ENCODE measurements around the gene TUBD1. TPM values are rescaled to one million over a fixed set of nuclear protein-coding genes. Genes with fewer than 3 reads are reported as not detected.

The TUBD1 gene
- total RNA-seq, 1 experiment from 2014 or later, result 12.5 TPM

DNA sequence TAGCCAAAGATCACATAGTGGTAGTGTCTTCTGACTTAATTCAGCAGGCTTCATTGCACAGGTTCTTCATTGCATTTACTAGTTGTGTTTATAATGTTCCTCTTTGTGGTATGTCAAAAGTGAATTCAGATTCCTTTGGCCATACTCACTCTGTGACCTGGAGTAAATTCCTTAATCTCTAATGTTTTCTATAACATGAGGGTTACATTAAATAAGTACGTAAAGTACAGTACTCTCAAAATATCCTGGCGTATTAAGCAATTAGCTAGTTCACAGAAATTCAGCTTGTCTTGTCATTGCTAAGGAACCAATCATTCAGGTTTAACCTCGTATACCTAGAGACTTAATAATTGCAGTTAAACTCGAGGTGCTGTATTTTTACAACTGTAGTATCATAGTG lies 4.3 kb upstream of the TUBD1 start:
- in situ Hi-C loops (cut with HindIII; ENCODE audit: low pct_unique_long_range_greater_than_20kb, low sequenced_read_pairs) (no loop called here), intact Hi-C loops (cut with micrococcal nuclease; ENCODE audit: unreplicated experiment) (no loop called here)
- peaks cover 13% of the 10 kb centered on the region for H3K36me3 ChIP-seq (ENCODE audit: control insufficient read depth, insufficient read depth, low read length)
- H3K4me3 ChIP-seq (ENCODE audit: low read depth in 2 of 2, low read length in 2 of 2), result no peak overlapping the region
- H3K27ac ChIP-seq (ENCODE audit: low read length), result 0 out of 2 replicates have a peak overlapping the region, but pooled peaks have one; percentile 20
- DNase-seq (ENCODE audit: low read depth, low spot score) (no peak), ATAC-seq (no peak)
- no peaks in the 10 kb centered on the region for H3K9me3 ChIP-seq (ENCODE audit: control insufficient read depth, insufficient read depth, low read depth, low read length)
- H3K27me3 ChIP-seq (ENCODE audit: control insufficient read depth, insufficient read depth, low read length), result no peaks in the 10 kb centered on the region
- BruUV-seq (replicated peaks), result TSS peak; percentile 33
- ChIA-PET CTCF (no interaction called here), POLR2A (no interaction called here)
- H3K4me1 ChIP-seq (ENCODE audit: control insufficient read depth, insufficient read depth, low read length), result peaks cover 5% of the 10 kb centered on the region
- TF ChIP-seq, protein P1, sequence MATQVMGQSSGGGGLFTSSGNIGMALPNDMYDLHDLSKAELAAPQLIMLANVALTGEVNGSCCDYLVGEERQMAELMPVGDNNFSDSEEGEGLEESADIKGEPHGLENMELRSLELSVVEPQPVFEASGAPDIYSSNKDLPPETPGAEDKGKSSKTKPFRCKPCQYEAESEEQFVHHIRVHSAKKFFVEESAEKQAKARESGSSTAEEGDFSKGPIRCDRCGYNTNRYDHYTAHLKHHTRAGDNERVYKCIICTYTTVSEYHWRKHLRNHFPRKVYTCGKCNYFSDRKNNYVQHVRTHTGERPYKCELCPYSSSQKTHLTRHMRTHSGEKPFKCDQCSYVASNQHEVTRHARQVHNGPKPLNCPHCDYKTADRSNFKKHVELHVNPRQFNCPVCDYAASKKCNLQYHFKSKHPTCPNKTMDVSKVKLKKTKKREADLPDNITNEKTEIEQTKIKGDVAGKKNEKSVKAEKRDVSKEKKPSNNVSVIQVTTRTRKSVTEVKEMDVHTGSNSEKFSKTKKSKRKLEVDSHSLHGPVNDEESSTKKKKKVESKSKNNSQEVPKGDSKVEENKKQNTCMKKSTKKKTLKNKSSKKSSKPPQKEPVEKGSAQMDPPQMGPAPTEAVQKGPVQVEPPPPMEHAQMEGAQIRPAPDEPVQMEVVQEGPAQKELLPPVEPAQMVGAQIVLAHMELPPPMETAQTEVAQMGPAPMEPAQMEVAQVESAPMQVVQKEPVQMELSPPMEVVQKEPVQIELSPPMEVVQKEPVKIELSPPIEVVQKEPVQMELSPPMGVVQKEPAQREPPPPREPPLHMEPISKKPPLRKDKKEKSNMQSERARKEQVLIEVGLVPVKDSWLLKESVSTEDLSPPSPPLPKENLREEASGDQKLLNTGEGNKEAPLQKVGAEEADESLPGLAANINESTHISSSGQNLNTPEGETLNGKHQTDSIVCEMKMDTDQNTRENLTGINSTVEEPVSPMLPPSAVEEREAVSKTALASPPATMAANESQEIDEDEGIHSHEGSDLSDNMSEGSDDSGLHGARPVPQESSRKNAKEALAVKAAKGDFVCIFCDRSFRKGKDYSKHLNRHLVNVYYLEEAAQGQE (IDR thresholded peaks at IDR 0.05; ENCODE audit: insufficient read depth in 1 of 2, low read depth in 2 of 2, low read length in 1 of 2), result no peak
- TF ChIP-seq, protein P2, sequence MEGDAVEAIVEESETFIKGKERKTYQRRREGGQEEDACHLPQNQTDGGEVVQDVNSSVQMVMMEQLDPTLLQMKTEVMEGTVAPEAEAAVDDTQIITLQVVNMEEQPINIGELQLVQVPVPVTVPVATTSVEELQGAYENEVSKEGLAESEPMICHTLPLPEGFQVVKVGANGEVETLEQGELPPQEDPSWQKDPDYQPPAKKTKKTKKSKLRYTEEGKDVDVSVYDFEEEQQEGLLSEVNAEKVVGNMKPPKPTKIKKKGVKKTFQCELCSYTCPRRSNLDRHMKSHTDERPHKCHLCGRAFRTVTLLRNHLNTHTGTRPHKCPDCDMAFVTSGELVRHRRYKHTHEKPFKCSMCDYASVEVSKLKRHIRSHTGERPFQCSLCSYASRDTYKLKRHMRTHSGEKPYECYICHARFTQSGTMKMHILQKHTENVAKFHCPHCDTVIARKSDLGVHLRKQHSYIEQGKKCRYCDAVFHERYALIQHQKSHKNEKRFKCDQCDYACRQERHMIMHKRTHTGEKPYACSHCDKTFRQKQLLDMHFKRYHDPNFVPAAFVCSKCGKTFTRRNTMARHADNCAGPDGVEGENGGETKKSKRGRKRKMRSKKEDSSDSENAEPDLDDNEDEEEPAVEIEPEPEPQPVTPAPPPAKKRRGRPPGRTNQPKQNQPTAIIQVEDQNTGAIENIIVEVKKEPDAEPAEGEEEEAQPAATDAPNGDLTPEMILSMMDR (IDR thresholded peaks at IDR 0.05), result no peak
- TF ChIP-seq TCF7L2 (IDR thresholded peaks at IDR 0.05; ENCODE audit: low read depth, low read length) (no peak), POLR2AphosphoS5 (IDR thresholded peaks at IDR 0.05; ENCODE audit: low read depth, low read length) (no peak), SIN3A (IDR thresholded peaks at IDR 0.05; ENCODE audit: borderline replicate concordance, insufficient read depth, low read depth, low read length) (no peak)

DNA sequence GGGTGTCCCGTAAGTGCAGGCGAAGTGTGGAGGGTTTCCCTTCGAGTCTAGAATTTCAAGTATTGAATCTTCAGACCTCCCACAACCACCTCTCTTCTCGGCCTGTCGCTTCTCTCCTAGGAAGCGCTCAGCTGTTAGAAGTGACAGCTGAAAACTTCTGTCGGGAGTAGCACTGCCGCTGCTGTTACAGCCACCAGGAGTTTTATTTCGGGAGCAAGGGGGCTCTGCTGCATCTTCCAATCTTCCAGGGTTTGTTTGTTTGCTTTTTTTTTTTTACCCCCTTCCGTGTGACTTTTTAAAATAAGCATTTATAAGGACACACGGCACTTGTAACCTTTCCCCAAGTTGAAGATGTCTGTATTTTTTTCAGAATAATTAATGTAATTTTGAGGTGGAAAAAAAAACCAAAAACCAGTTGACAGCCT lies 945 bp upstream of the TUBD1 start:
- Histone ChIP-seq H3K9me3 (ENCODE audit: control insufficient read depth, insufficient read depth, low read depth, low read length) (no peaks in the 10 kb centered on the region), H3K4me3 (ENCODE audit: low read depth in 2 of 2, low read length in 2 of 2) (peak overlapping the region; percentile 68 to 89), H3K27ac (ENCODE audit: low read length) (peak overlapping the region; percentile 86), H3K27me3 (ENCODE audit: control insufficient read depth, insufficient read depth, low read length) (no peaks in the 10 kb centered on the region), H3K36me3 (ENCODE audit: control insufficient read depth, insufficient read depth, low read length) (peaks cover 14% of the 10 kb centered on the region), H3K4me1 (ENCODE audit: control insufficient read depth, insufficient read depth, low read length) (peaks cover 8% of the 10 kb centered on the region)
- POLR2A ChIA-PET, result interaction anchor here (0.9 kb wide), 1 partner anchor 49 kb away, joined by 3 read pairs; no protein-coding TSS in a partner anchor
- intact Hi-C loops (cut with micrococcal nuclease; ENCODE audit: unreplicated experiment) (no loop called here), in situ Hi-C loops (cut with HindIII; ENCODE audit: low pct_unique_long_range_greater_than_20kb, low sequenced_read_pairs) (no loop called here)
- 0 out of 2 replicates have a peak, but pooled peaks have one; percentile 47 for TF ChIP-seq SIN3A (IDR thresholded peaks at IDR 0.05; ENCODE audit: borderline replicate concordance, insufficient read depth, low read depth, low read length)
- TF ChIP-seq POLR2AphosphoS5 (IDR thresholded peaks at IDR 0.05; ENCODE audit: low read depth, low read length), result no peak
- TF ChIP-seq, protein P2 (IDR thresholded peaks at IDR 0.05), result no peak
- no peak for TF ChIP-seq TCF7L2 (IDR thresholded peaks at IDR 0.05; ENCODE audit: low read depth, low read length)
- TF ChIP-seq, protein P1 (IDR thresholded peaks at IDR 0.05; ENCODE audit: insufficient read depth in 1 of 2, low read depth in 2 of 2, low read length in 1 of 2), result no peak
- no TSS peak for BruUV-seq (replicated peaks)
- no peak for DNase-seq (ENCODE audit: low read depth, low spot score)
- ATAC-seq, result no peak
- CTCF ChIA-PET, result interaction anchor here (0.7 kb wide), 1 partner anchor 140 kb away, joined by 3 read pairs; no protein-coding TSS in a partner anchor

Measured in Panc1 (cell line).